Measurements from ENCODE around the gene NFKB2.

DNA sequence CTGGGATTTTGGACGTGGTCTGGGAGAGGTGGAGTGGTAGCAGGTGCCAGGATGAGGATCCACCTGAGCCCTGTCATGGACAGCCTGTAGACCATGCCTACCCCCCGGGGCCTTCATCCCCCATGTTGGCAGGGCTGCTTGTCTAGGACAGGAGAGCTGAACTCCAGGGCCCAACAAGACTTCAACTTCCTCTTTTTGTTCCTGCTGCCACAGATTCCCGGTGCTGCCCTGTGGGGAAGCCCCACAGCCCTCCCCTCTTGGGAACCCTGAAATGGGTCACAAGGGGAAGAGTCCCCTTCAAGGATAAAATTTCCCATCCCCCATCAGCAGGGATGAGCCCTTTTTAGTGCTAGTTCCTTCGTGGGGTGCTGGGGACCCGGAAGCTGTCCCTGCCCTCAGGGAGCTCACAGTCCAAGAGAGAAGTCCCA, 38.1 kb downstream of the NFKB2 start:
- TF ChIP-seq, protein P1, sequence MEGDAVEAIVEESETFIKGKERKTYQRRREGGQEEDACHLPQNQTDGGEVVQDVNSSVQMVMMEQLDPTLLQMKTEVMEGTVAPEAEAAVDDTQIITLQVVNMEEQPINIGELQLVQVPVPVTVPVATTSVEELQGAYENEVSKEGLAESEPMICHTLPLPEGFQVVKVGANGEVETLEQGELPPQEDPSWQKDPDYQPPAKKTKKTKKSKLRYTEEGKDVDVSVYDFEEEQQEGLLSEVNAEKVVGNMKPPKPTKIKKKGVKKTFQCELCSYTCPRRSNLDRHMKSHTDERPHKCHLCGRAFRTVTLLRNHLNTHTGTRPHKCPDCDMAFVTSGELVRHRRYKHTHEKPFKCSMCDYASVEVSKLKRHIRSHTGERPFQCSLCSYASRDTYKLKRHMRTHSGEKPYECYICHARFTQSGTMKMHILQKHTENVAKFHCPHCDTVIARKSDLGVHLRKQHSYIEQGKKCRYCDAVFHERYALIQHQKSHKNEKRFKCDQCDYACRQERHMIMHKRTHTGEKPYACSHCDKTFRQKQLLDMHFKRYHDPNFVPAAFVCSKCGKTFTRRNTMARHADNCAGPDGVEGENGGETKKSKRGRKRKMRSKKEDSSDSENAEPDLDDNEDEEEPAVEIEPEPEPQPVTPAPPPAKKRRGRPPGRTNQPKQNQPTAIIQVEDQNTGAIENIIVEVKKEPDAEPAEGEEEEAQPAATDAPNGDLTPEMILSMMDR (IDR thresholded peaks at IDR 0.05) = no peak
- TF ChIP-seq POLR2AphosphoS5 (IDR thresholded peaks at IDR 0.05; ENCODE audit: insufficient read depth in 1 of 2, low read depth in 1 of 2) = no peak

Measured in vagina (tissue), 2 donors.